Parathyroid adenoma (tissue), 2 donors: ENCODE measurements around the gene ULK2.

Experiments
- H2AFZ ChIP-seq: fragments of 300-600 bp; sonication (generic); one replicate; pipeline ENCODE4 v1.7.0; 2017; ENCODE audit warnings: antibody characterized with exemption, mild to moderate bottlenecking
- H3K27ac ChIP-seq: fragments of 300-600 bp; sonication (generic); one replicate; pipeline ENCODE4 v1.7.0; 2017
- H3K27me3 ChIP-seq: fragments of 300-600 bp; sonication (generic); one replicate; pipeline ENCODE4 v1.7.0; 2017; ENCODE audit warnings: low read length; ENCODE audit not compliant: control insufficient read depth, insufficient read depth
- H3K36me3 ChIP-seq: fragments of 300-600 bp; sonication (generic); one replicate; pipeline ENCODE4 v1.7.0; 2017; ENCODE audit warnings: low read length; ENCODE audit not compliant: control insufficient read depth, insufficient read depth
- H3K4me1 ChIP-seq: fragments of 300-600 bp; sonication (generic); one replicate; pipeline ENCODE4 v1.7.0; 2017; ENCODE audit warnings: control low read depth
- H3K4me2 ChIP-seq: fragments of 300-600 bp; sonication (generic); one replicate; pipeline ENCODE4 v1.7.0; 2017; ENCODE audit warnings: low read length
- H3K4me3 ChIP-seq: fragments of 300-600 bp; sonication (generic); one replicate; pipeline ENCODE4 v1.7.0; 2017; ENCODE audit warnings: low read depth, low read length
- H3K79me2 ChIP-seq: fragments of 300-600 bp; sonication (generic); one replicate; pipeline ENCODE4 v1.7.0; 2017; ENCODE audit warnings: control low read depth
- H3K9ac ChIP-seq: fragments of 300-600 bp; sonication (generic); one replicate; pipeline ENCODE4 v1.7.0; 2017; ENCODE audit warnings: mild to moderate bottlenecking
- H3K9me3 ChIP-seq: fragments of 300-600 bp; sonication (generic); one replicate; pipeline ENCODE4 v1.7.0; 2017; ENCODE audit warnings: low read length; ENCODE audit not compliant: control insufficient read depth
- CTCF ChIP-seq: fragments of 300-600 bp; sonication (generic); IDR thresholded peaks from one replicate; pipeline ENCODE4 v1.7.0; 2017; ENCODE audit warnings: antibody characterized with exemption, mild to moderate bottlenecking
- donor health status: primary hyperparathyroidism.

Gene ULK2

GRCh38 chr17:19760746-19761145 is 107.0 kb downstream of the ULK2 start:
- Histone ChIP-seq H3K4me2 (no peak overlapping the region), H2AFZ (no peak overlapping the region), H3K27ac (no peak overlapping the region), H3K4me3 (no peak overlapping the region), H3K4me1 (no peaks in the 10 kb centered on the region), H3K9me3 (no peaks in the 10 kb centered on the region), H3K9ac (no peak overlapping the region), H3K27me3 (no peaks in the 10 kb centered on the region), H3K79me2 (no peaks in the 10 kb centered on the region), H3K36me3 (no peaks in the 10 kb centered on the region)
- TF ChIP-seq CTCF: no peak

GRCh38 chr17:19759568-19760549 is 107.9 kb downstream of the ULK2 start:
- Histone ChIP-seq H2AFZ (no peak overlapping the region), H3K36me3 (no peaks in the 10 kb centered on the region), H3K4me3 (no peak overlapping the region), H3K79me2 (no peaks in the 10 kb centered on the region), H3K27ac (no peak overlapping the region), H3K27me3 (no peaks in the 10 kb centered on the region), H3K9ac (no peak overlapping the region), H3K4me1 (no peaks in the 10 kb centered on the region), H3K9me3 (no peaks in the 10 kb centered on the region), H3K4me2 (no peak overlapping the region)
- no peak for TF ChIP-seq CTCF

GRCh38 chr17:19757536-19758180 is 110.1 kb downstream of the ULK2 start:
- no peak for TF ChIP-seq CTCF
- no peak overlapping the region for H3K27ac ChIP-seq

GRCh38 chr17:19756546-19756945 is 111.2 kb downstream of the ULK2 start:
- Histone ChIP-seq H3K27ac (no peak overlapping the region), H3K9ac (no peak overlapping the region), H3K4me1 (no peaks in the 10 kb centered on the region), H3K36me3 (no peaks in the 10 kb centered on the region), H3K4me2 (no peak overlapping the region), H3K27me3 (no peaks in the 10 kb centered on the region), H3K9me3 (no peaks in the 10 kb centered on the region), H2AFZ (no peak overlapping the region), H3K79me2 (no peaks in the 10 kb centered on the region), H3K4me3 (no peak overlapping the region)
- no peak for TF ChIP-seq CTCF

More at GRCh38 chr17:19757536-19758180, 110.1 kb downstream of the ULK2 start:
- Histone ChIP-seq H3K4me2 (no peak overlapping the region), H3K36me3 (no peaks in the 10 kb centered on the region), H3K79me2 (no peaks in the 10 kb centered on the region), H3K9me3 (no peaks in the 10 kb centered on the region), H3K4me3 (no peak overlapping the region), H3K9ac (no peak overlapping the region), H3K4me1 (no peaks in the 10 kb centered on the region), H2AFZ (no peak overlapping the region), H3K27me3 (no peaks in the 10 kb centered on the region)
